K562 (cell line): ENCODE results near the gene KRTAP16-1. TPM values are rescaled to one million over a fixed set of nuclear protein-coding genes. Genes with fewer than 3 reads are reported as not detected.

Experiments
- ATAC-seq: fragments of 200-7000 bp; cut with Tn5 transposase; 3 replicates; pipeline ENCODE4 v1.9.1; 2020; ENCODE audit warnings: moderate library complexity
- BruUV-seq: library from RNA; stranded (reverse); fragments of 400-500 nt; replicated peaks from 2 replicates; lab custom pipeline; 2021; lab: Mats Ljungman, UMichigan
- CTCF ChIA-PET: fragments of 300-600 bp; formaldehyde crosslinking; extraction: SDS; loops from one replicate; lab custom pipeline; 2021; ENCODE audit warnings: low intra/inter-chr PET ratio; lab: Yijun Ruan, JAX
- POLR2A ChIA-PET: fragments of 300-600, 350-650 bp; sonication (Branson Sonifier 250); formaldehyde crosslinking; extraction: SDS; loops from one replicate; lab custom pipeline; 2021; ENCODE audit warnings: antibody characterized with exemption, inconsistent platforms; lab: Yijun Ruan, JAX
- DNase-seq, 4 experiments: peaks; one replicate each; pipeline versions ENCODE4 v3.0.0 to v3.0.0-alpha.2; 2011 to 2018; ENCODE audit warnings: low spot score in 3 of 4, mixed read lengths in 3 of 4; ENCODE audit errors: extremely low read depth in 1 of 4
- FAIRE-seq: peaks from 2 replicates; lab custom pipeline; 2011; peaks lifted over from hg19 to GRCh38; lab: Jason Lieb, UNC
- H2AFZ ChIP-seq: 2 replicates; pipeline ENCODE4 v1.6.0; 2011; ENCODE audit warnings: low read depth, low read length, control low read depth, inconsistent platforms
- H3K27ac ChIP-seq: fragments of 200-600 bp; 3 replicates; pipeline ENCODE4 v1.8.0; 2011; ENCODE audit warnings: low read depth, mild to moderate bottlenecking, control low read depth, inconsistent platforms, low read length, moderate library complexity, mixed read lengths; ENCODE audit errors: extremely low read depth
- H3K27me3 ChIP-seq, 2 experiments: fragments of 300-600 bp in 1 of 2; 2 replicates in 1 of 2; 3 replicates in 1 of 2; pipeline versions ENCODE4 v1.6.0 to v1.8.0; 2011; ENCODE audit warnings: inconsistent platforms in 2 of 2, low read length in 2 of 2, mild to moderate bottlenecking in 1 of 2, mixed read lengths in 1 of 2, moderate library complexity in 1 of 2; ENCODE audit not compliant: control insufficient read depth in 2 of 2, insufficient read depth in 2 of 2
- H3K36me3 ChIP-seq: fragments of 300-600 bp; 3 replicates; pipeline ENCODE4 v1.8.0; 2011; ENCODE audit warnings: mild to moderate bottlenecking, low read length, inconsistent platforms; ENCODE audit not compliant: control insufficient read depth, insufficient read depth
- H3K4me1 ChIP-seq, 2 experiments: fragments of 200-600 bp in 1 of 2; replicated peaks in 1 of 2; 2 replicates in 1 of 2; 3 replicates in 1 of 2; pipeline versions ENCODE4 v1.5.1 to v1.8.0; 2011; ENCODE audit warnings: inconsistent platforms in 2 of 2, low read length in 2 of 2, mild to moderate bottlenecking in 1 of 2, mixed read lengths in 1 of 2, moderate library complexity in 1 of 2; ENCODE audit not compliant: control insufficient read depth in 2 of 2, insufficient read depth in 2 of 2
- H3K4me2 ChIP-seq: 2 replicates; pipeline ENCODE4 v1.6.1; 2011; ENCODE audit warnings: low read length, control low read depth, inconsistent platforms, mixed read lengths; ENCODE audit not compliant: insufficient read depth
- H3K4me3 ChIP-seq: fragments of 200-600 bp; sonication (generic), shearing (Covaris generic); 2 replicates; pipeline ENCODE4 v1.5.1; 2016; ENCODE audit warnings: control low read depth, inconsistent platforms
- H3K79me2 ChIP-seq: fragments of 200-600 bp; 3 replicates; pipeline ENCODE4 v1.8.0; 2011; ENCODE audit warnings: low read length, inconsistent platforms; ENCODE audit not compliant: control insufficient read depth, insufficient read depth
- H3K9ac ChIP-seq, 2 experiments: 2 replicates each; pipeline versions ENCODE4 v1.6.0 to v1.6.1; 2011; ENCODE audit warnings: low read depth in 2 of 2, low read length in 2 of 2, control low read depth in 1 of 2, inconsistent platforms in 1 of 2, mild to moderate bottlenecking in 1 of 2, mixed read lengths in 1 of 2; ENCODE audit not compliant: insufficient read depth in 1 of 2
- H3K9me1 ChIP-seq: one replicate; pipeline ENCODE4 v1.6.0; 2011; ENCODE audit warnings: inconsistent platforms, mild to moderate bottlenecking, low read length, moderate library complexity; ENCODE audit not compliant: control insufficient read depth, insufficient read depth
- H3K9me3 ChIP-seq: replicated peaks from 2 replicates; pipeline ENCODE4 v1.5.1; 2011; ENCODE audit warnings: low read depth, low read length, inconsistent platforms; ENCODE audit not compliant: control insufficient read depth, insufficient read depth
- H4K20me1 ChIP-seq: replicated peaks from 2 replicates; pipeline ENCODE4 v1.6.1; 2011; ENCODE audit warnings: low read length, inconsistent platforms, mixed read lengths; ENCODE audit not compliant: control insufficient read depth, insufficient read depth
- ARNT ChIP-seq, 2 experiments: fragments of 450-650 bp; IDR thresholded peaks; 2 replicates each; pipeline ENCODE4 v1.6.1; 2016; ENCODE audit warnings: mild to moderate bottlenecking in 1 of 2
- BCOR ChIP-seq: fragments of 450-650 bp; IDR thresholded peaks from 2 replicates; pipeline ENCODE4 v1.6.1; 2016
- BRF1 ChIP-seq: IDR thresholded peaks from 3 replicates; pipeline ENCODE4 v1.6.1; 2011; ENCODE audit warnings: borderline replicate concordance, mild to moderate bottlenecking; ENCODE audit not compliant: insufficient read length; ENCODE audit errors: extremely low read depth
- CBFA2T2 ChIP-seq: fragments of 450-650 bp; conservative IDR thresholded peaks from 2 replicates; pipeline ENCODE4 v1.6.1; 2017; ENCODE audit warnings: mild to moderate bottlenecking
- DNMT1 ChIP-seq: fragments of 450-650 bp; IDR thresholded peaks from 2 replicates; pipeline ENCODE4 v1.6.1; 2016; ENCODE audit warnings: antibody characterized with exemption, mild to moderate bottlenecking
- HDAC6 ChIP-seq: IDR thresholded peaks from 2 replicates; pipeline ENCODE4 v1.6.1; 2012; ENCODE audit warnings: low read depth, mild to moderate bottlenecking, control low read depth, inconsistent platforms, low read length, moderate library complexity
- L3MBTL2 ChIP-seq: fragments of 450-650 bp; IDR thresholded peaks from 2 replicates; pipeline ENCODE4 v1.6.1; 2016; ENCODE audit warnings: mild to moderate bottlenecking, moderate library complexity
- NFYB ChIP-seq: IDR thresholded peaks from 2 replicates; pipeline ENCODE4 v1.6.1; 2011; ENCODE audit warnings: mild to moderate bottlenecking, moderate library complexity; ENCODE audit not compliant: insufficient read length; ENCODE audit errors: extremely low read depth
- SOX6 ChIP-seq: fragments of 450-650 bp; IDR thresholded peaks from 2 replicates; pipeline ENCODE4 v1.6.1; 2014; ENCODE audit warnings: mild to moderate bottlenecking
- TCFL5 ChIP-seq: fragments of 250-450 bp; sonication (Bioruptor Pico); conservative IDR thresholded peaks from 2 replicates; pipeline ENCODE4 v1.6.1; 2021; ENCODE audit warnings: mild to moderate bottlenecking, moderate library complexity, matching md5 sums
- ZBED1 ChIP-seq: IDR thresholded peaks from 2 replicates; pipeline ENCODE4 v1.6.1; 2014
- ZC3H4 ChIP-seq: sonication (generic); formaldehyde crosslinking; IDR thresholded peaks from 2 replicates; pipeline ENCODE4 v1.9.0; 2021; ENCODE audit warnings: missing genetic modification reagents, borderline replicate concordance
- ZNF121 ChIP-seq: sonication (generic); formaldehyde crosslinking; conservative IDR thresholded peaks from 2 replicates; pipeline ENCODE4 v1.8.0; 2022; ENCODE audit warnings: missing genetic modification reagents
- ZNF644 ChIP-seq: fragments of 200-800 bp; sonication (Bioruptor generic); IDR thresholded peaks from 2 replicates; pipeline ENCODE4 v1.6.1; 2016; ENCODE audit warnings: low read depth, missing genetic modification characterization, missing compliant biosample characterization
- WGBS: fragments of 100-300 bp; shearing (Covaris generic); methylation state at CpG from one replicate; pipeline ENCODE4 v1.1.6; 2016; ENCODE audit warnings: low coverage, mixed read lengths; ENCODE audit not compliant: insufficient coverage; ENCODE audit errors: missing lambda C conversion rate; 5-methylcytosine and 5-hydroxymethylcytosine counted together
- in situ Hi-C: fragments of 300-500 bp; cut with MboI; formaldehyde crosslinking; loops from 4 replicates; pipeline ENCODE4 v1.15.0; 2018; ENCODE audit warnings: inconsistent platforms, mixed read lengths
- intact Hi-C: fragments of 100-400 bp; cut with micrococcal nuclease; formaldehyde crosslinking; loops from 2 replicates; pipeline ENCODE4 v1.14.2; 2022
- polyA plus RNA-seq, 8 experiments: library from polyadenylated mRNA; depleted of rRNA in 4 of 8; stranded (reverse) in 5 of 8; unstranded in 3 of 8; fragments of >200 nt; fragmentation: Nextera tagmentation in 2 of 8; fragmentation: Illumina TruSeq in 1 of 8; extraction: Ambion mirVana in 2 of 8; extraction: Trizol in 1 of 8; gene quantifications; 2 replicates each; pipeline versions ENCODE4 v1.2.1 to v1.2.3, GENCODE V29; 2011 to 2014; ENCODE audit warnings: inconsistent platforms in 1 of 8, missing spikeins in 1 of 8
- total RNA-seq, 7 experiments: library from RNA; depleted of rRNA in 6 of 7; stranded (reverse); fragments of >200 nt in 6 of 7; fragmentation: Illumina TruSeq in 2 of 7; extraction: Trizol in 2 of 7; gene quantifications; 2 replicates each; pipeline versions ENCODE4 v1.2.1 to v1.2.3, GENCODE V29; 2011 to 2021; ENCODE audit warnings: low replicate concordance in 1 of 7

The KRTAP16-1 gene
- total and polyA plus RNA-seq, 9 of the 15 experiments (the other 6 are each of a cell fraction or from before 2014, with no cell fraction given): not detected

DNA sequence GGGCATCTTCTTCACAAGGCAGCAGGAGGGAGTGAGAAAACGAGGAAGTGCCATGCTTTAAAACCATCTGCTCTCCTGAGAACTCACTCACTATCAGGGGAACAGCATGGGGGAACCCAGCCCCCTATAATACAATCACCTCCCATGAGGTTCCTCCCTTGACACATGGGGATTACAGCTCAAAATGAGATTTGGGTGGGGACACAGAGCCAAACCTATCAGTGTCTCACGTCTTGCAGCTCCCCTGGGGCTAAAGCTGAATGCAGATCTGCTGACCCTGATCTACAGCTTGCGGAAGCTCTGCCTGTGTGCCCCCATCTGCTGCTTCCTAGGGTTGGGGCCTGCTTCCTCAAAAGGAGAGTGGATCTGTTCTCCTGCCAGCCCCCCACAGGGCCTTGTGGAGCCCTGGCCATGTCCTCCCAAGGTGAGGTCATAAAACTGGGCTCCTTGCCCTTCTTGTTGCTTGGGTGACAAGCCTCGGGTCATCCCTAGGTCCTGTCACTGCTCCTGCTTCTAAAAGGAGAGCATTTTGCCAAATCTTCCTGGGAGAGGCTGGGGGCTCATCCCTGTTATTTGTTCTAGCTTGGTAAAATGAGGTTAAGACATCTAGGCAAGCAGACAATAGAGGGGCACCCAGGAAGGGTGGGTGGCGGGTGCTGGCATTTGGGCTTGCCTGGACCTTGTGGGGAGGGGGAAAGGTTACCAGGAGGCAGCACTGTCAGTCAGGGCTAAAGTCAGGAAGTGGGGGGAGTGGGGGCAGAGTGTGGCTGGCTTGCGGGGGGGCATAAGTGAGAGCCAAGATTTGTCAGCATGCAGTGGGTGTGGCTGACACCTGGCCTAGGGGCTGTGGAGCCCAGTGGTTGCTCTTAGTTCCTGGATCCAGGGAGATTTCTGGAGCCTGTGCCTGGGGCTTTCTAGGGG is 25.5 kb upstream of the KRTAP16-1 start:
- no peaks in the 10 kb centered on the region for H3K9me1 ChIP-seq
- no peak overlapping the region for H3K9ac ChIP-seq
- DNase-seq (no peak), ATAC-seq (no peak), FAIRE-seq (no peak)
- 3% methylated on average over 5 of the region's 6 CpGs for WGBS
- H3K27me3 ChIP-seq: peaks cover 0 to 12% of the 10 kb centered on the region in 2 experiments; a peak in 1 of 5 replicates
- no peak for TF ChIP-seq BCOR
- TF ChIP-seq DNMT1: no peak
- TF ChIP-seq TCFL5 (CRISPR knock-in tag): no peak
- TF ChIP-seq HDAC6: no peak
- TF ChIP-seq ARNT (IDR thresholded peaks at IDR 0.05): no peak
- no peak for TF ChIP-seq ZBED1
- TF ChIP-seq ZC3H4 (CRISPR knock-in tag): no peak
- no peak for TF ChIP-seq BRF1
- TF ChIP-seq SOX6: no peak
- TF ChIP-seq CBFA2T2: no peak
- no peak for TF ChIP-seq NFYB
- TF ChIP-seq ZNF121 (CRISPR knock-in tag): no peak
- no peak for TF ChIP-seq L3MBTL2
- no peak for TF ChIP-seq ZNF644 (tag)
- no peak overlapping the region for H3K4me2 ChIP-seq
- no peak overlapping the region for H3K4me3 ChIP-seq
- intact Hi-C loops: no loop called here
- in situ Hi-C loops: no loop called here
- no peak overlapping the region for H2AFZ ChIP-seq
- H3K79me2 ChIP-seq: no peaks in the 10 kb centered on the region
- H4K20me1 ChIP-seq: no peaks in the 10 kb centered on the region
- H3K36me3 ChIP-seq: no peaks in the 10 kb centered on the region
- no peak overlapping the region for H3K27ac ChIP-seq
- H3K9me3 ChIP-seq: no peaks in the 10 kb centered on the region
- CTCF ChIA-PET: no interaction called here
- BruUV-seq: no TSS peak
- no peaks in the 10 kb centered on the region for H3K4me1 ChIP-seq
- POLR2A ChIA-PET: interaction anchor here (0.7 kb wide), 1 partner anchor 207 kb away, joined by 3 read pairs; no protein-coding TSS in a partner anchor
